HTERT RPE-1 (cell line): ENCODE results near the gene MCRIP2.

Experiments used
- in situ Hi-C: fragments of 300-500 bp; cut with MboI; formaldehyde crosslinking; loops from 4 replicates; pipeline ENCODE4 v1.14.3; 2020; ENCODE audit warnings: low sequenced_read_pairs

Gene MCRIP2

GRCh38 chr16:668519-669171 lies 27.0 kb downstream of the MCRIP2 start:
- in situ Hi-C loops: no loop called here

- in situ Hi-C loops: no loop called here
Observed at GRCh38 chr16:669666-670065, 28.0 kb downstream of the MCRIP2 start.

GRCh38 chr16:670485-671352 lies 29.1 kb downstream of the MCRIP2 start:
- in situ Hi-C loops: no loop called here

GRCh38 chr16:671353-672131 lies 29.9 kb downstream of the MCRIP2 start:
- in situ Hi-C loops: no loop called here

- in situ Hi-C loops: no loop called here
Observed at GRCh38 chr16:672371-672770, 30.7 kb downstream of the MCRIP2 start.

GRCh38 chr16:672851-673250 lies 31.2 kb downstream of the MCRIP2 start:
- in situ Hi-C loops: no loop called here

GRCh38 chr16:673399-673991 lies 31.9 kb downstream of the MCRIP2 start:
- in situ Hi-C loops: no loop called here

GRCh38 chr16:674214-674881 lies 32.7 kb downstream of the MCRIP2 start:
- in situ Hi-C loops: no loop called here

- in situ Hi-C loops: no loop called here
Observed at GRCh38 chr16:674968-675883, 33.6 kb downstream of the MCRIP2 start, which contains the start of gene RHBDL1. RHBDL1 (plus strand) TSS chr16:675671; CDS start chr16:675791, 120 bp downstream.

GRCh38 chr16:675884-676564 lies 34.4 kb downstream of the MCRIP2 start:
- in situ Hi-C loops: no loop called here

- in situ Hi-C loops: no loop called here
Observed at GRCh38 chr16:676565-676902, 34.9 kb downstream of the MCRIP2 start.

GRCh38 chr16:676913-677312 lies 35.3 kb downstream of the MCRIP2 start:
- in situ Hi-C loops: no loop called here

GRCh38 chr16:677316-678190 lies 35.9 kb downstream of the MCRIP2 start:
- in situ Hi-C loops: no loop called here

- in situ Hi-C loops: no loop called here
Observed at GRCh38 chr16:678209-678857, 36.7 kb downstream of the MCRIP2 start.

GRCh38 chr16:678858-679813 lies 37.5 kb downstream of the MCRIP2 start:
- in situ Hi-C loops: no loop called here

- in situ Hi-C loops: no loop called here
Observed at GRCh38 chr16:679814-680624, 38.4 kb downstream of the MCRIP2 start, which contains the start of gene STUB1. STUB1 (plus strand) TSS chr16:680410; CDS start chr16:680526, 116 bp downstream.
